MCF 10A (cell line): ENCODE measurements around the gene LARP1. TPM values are rescaled to one million over a fixed set of nuclear protein-coding genes. Genes with fewer than 3 reads are reported as not detected.

Experiments
- Bru-seq: library from RNA; stranded (reverse); fragments of 400-500 nt; gene quantifications from one replicate; lab custom pipeline; 2021; lab: Mats Ljungman, UMichigan
- BruChase-seq, 2 experiments: library from RNA; stranded (reverse); fragments of 400-500 nt; gene quantifications; one replicate each; lab custom pipeline; 2021; lab: Mats Ljungman, UMichigan
- BruUV-seq: library from RNA; stranded (reverse); fragments of 400-500 nt; replicated peaks from 2 replicates; lab custom pipeline; 2021; lab: Mats Ljungman, UMichigan
- CTCF ChIA-PET: fragments of 300-600 bp; sonication (Branson Sonifier 250); formaldehyde crosslinking; extraction: SDS; loops from one replicate; lab custom pipeline; 2021; ENCODE audit warnings: antibody characterized with exemption, inconsistent platforms; lab: Yijun Ruan, JAX
- POLR2A ChIA-PET: fragments of 300-600, 350-650 bp; sonication (Branson Sonifier 250); formaldehyde crosslinking; extraction: SDS; loops from one replicate; lab custom pipeline; 2020; ENCODE audit warnings: antibody characterized with exemption, inconsistent platforms; lab: Yijun Ruan, JAX
- DNase-seq: peaks from one replicate; pipeline ENCODE4 v3.0.0-alpha.2; 2018; ENCODE audit not compliant: unreplicated experiment
- H3K27ac Mint-ChIP-seq: one replicate; pipeline ENCODE4 v1.8.0; 2022; ENCODE audit warnings: mild to moderate bottlenecking, low read depth, mixed read lengths; ENCODE audit not compliant: unreplicated experiment
- H3K27me3 Mint-ChIP-seq: one replicate; pipeline ENCODE4 v1.8.0; 2022; ENCODE audit warnings: mixed read lengths; ENCODE audit not compliant: insufficient read depth, unreplicated experiment
- H3K36me3 Mint-ChIP-seq: one replicate; pipeline ENCODE4 v1.8.0; 2022; ENCODE audit warnings: mild to moderate bottlenecking, moderate library complexity, mixed read lengths; ENCODE audit not compliant: insufficient read depth, unreplicated experiment
- H3K4me1 Mint-ChIP-seq: one replicate; pipeline ENCODE4 v1.8.0; 2022; ENCODE audit warnings: mixed read lengths; ENCODE audit not compliant: insufficient read depth, unreplicated experiment
- H3K4me3 Mint-ChIP-seq: one replicate; pipeline ENCODE4 v1.8.0; 2022; ENCODE audit warnings: mild to moderate bottlenecking, moderate library complexity, mixed read lengths; ENCODE audit not compliant: unreplicated experiment
- H3K9me3 Mint-ChIP-seq: one replicate; pipeline ENCODE4 v1.8.0; 2022; ENCODE audit warnings: mixed read lengths; ENCODE audit not compliant: unreplicated experiment
- intact Hi-C: fragments of 100-400 bp; cut with micrococcal nuclease; formaldehyde crosslinking; loops from 2 replicates; pipeline ENCODE4 v1.14.1; 2022
- long read RNA-seq: library from polyadenylated mRNA; stranded (forward); transcript quantifications from one replicate; pipeline ENCODE4 v2.0.0, GENCODE V29; 2022
- total RNA-seq: library from RNA; stranded (reverse); gene quantifications from 2 replicates; pipeline ENCODE4 v1.2.3, GENCODE V29; 2022
- TF ChIP-seq, protein P1 (sequence below): fragments of 200-600 bp; IDR thresholded peaks from one replicate; pipeline ENCODE4 v1.8.0; 2022; ENCODE audit warnings: antibody characterized with exemption, mild to moderate bottlenecking; ENCODE audit not compliant: unreplicated experiment

Gene LARP1
- 321 and 340 TPM in 2 replicates for total RNA-seq
- percentile 90 among the genes with signal in this experiment for Bru-seq, nascent RNA
- BruChase-seq, experiment 1, labeled RNA remaining after a 6-hour chase, result percentile 96 among the genes with signal in this experiment
- percentile 92 among the genes with signal in this experiment for BruChase-seq, experiment 2, labeled RNA remaining after a 2-hour chase
- long read RNA-seq, partial matches to known transcripts, result 34 of 211 reads
- long read RNA-seq, other reads (novel, unspliced or antisense), result 177 of 211 reads

DNA sequence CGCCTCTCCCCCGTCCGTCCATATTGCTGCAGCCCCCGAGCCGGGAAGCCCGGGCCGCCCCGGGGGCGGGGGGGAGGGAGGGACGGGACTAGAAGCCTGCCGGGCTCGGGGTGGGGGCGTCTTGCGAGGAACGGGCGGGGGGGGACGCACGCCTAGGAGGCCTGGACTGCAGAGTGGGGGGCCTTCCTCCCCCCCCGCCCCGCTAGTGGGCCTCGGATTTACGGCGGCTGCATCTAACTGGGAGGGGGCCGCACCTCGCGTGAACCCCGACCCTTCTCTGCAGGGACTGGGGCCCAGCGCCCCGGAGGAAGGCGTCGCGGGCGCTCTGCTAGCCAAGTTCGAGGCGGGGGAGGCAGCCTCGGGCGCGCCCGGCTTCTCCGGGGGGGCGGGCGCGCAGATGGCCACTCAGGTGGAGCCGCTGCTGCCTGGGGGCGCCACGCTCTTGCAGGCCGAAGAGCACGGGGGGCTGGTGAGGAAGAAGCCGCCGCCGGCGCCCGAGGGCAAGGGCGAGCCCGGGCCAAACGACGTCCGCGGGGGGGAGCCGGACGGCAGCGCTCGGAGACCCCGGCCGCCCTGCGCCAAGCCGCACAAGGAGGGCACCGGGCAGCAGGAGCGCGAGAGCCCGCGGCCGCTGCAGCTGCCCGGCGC is at the start of gene LARP1:
TSS of gene LARP1 (plus strand) at position 17 of the 648 bp plus-strand sequence. CDS start at position 398, 381 bp downstream.
- no TSS peak for BruUV-seq
- Mint-ChIP-seq H3K27ac (peak within 1 kb of the TSS; percentile 98), H3K9me3 (no peaks in the 10 kb centered on the region), H3K4me1 (peaks cover 37% of the 10 kb centered on the region), H3K4me3 (peak within 1 kb of the TSS; percentile 82), H3K36me3 (peaks cover 12% of the 10 kb centered on the region), H3K27me3 (no peaks in the 10 kb centered on the region)
- TF ChIP-seq, protein P1, sequence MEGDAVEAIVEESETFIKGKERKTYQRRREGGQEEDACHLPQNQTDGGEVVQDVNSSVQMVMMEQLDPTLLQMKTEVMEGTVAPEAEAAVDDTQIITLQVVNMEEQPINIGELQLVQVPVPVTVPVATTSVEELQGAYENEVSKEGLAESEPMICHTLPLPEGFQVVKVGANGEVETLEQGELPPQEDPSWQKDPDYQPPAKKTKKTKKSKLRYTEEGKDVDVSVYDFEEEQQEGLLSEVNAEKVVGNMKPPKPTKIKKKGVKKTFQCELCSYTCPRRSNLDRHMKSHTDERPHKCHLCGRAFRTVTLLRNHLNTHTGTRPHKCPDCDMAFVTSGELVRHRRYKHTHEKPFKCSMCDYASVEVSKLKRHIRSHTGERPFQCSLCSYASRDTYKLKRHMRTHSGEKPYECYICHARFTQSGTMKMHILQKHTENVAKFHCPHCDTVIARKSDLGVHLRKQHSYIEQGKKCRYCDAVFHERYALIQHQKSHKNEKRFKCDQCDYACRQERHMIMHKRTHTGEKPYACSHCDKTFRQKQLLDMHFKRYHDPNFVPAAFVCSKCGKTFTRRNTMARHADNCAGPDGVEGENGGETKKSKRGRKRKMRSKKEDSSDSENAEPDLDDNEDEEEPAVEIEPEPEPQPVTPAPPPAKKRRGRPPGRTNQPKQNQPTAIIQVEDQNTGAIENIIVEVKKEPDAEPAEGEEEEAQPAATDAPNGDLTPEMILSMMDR, result no peak
- POLR2A ChIA-PET, result interaction anchor here (0.7 to 1.1 kb wide), 5 partner anchors 64 to 104 kb away, joined by 3 to 4 read pairs (median 3); no protein-coding TSS in a partner anchor
- intact Hi-C loops, result loop anchor here (1.0 to 2.0 kb wide), 3 partner anchors 73 to 105 kb away; partner anchors contain the start of gene CNOT8
- CTCF ChIA-PET, result no interaction called here
- peak; percentile 43 for DNase-seq

DNA sequence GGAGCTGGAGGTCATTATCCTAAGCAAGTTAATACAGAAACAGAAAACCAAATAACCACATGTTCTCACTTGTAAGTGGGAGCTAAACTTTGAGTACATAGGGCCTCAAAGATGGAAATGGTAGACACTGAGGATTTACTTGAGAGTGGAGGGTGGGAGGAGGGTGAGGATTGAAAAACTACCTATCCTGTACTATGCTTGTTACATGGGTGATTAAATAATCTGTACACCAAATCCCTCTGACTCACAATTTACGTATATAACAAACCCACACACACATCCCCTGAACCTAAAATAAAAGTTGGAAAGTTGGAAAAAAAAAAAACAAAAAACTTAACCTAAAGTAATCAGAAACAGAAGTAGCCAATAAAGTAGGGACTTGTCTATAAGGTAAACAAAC is 48.8 kb upstream of the LARP1 start:
- H3K9me3 Mint-ChIP-seq, result no peaks in the 10 kb centered on the region
- no peak overlapping the region for H3K4me3 Mint-ChIP-seq
- no peaks in the 10 kb centered on the region for H3K36me3 Mint-ChIP-seq
- intact Hi-C loops, result no loop called here
- no peak for DNase-seq
- H3K27ac Mint-ChIP-seq, result no peak overlapping the region
- ChIA-PET POLR2A (interaction anchor here (0.7 to 2.9 kb wide), 3 partner anchors 10 to 186 kb away, joined by 3 to 9 read pairs (median 3); no protein-coding TSS in a partner anchor), CTCF (interaction anchor here (0.6 to 1.6 kb wide), 4 partner anchors 13 to 236 kb away, joined by 3 to 6 read pairs (median 4); no protein-coding TSS in a partner anchor)
- H3K27me3 Mint-ChIP-seq, result no peaks in the 10 kb centered on the region
- peaks cover 18% of the 10 kb centered on the region for H3K4me1 Mint-ChIP-seq
- TF ChIP-seq, protein P1, result no peak
- BruUV-seq, result no TSS peak

DNA sequence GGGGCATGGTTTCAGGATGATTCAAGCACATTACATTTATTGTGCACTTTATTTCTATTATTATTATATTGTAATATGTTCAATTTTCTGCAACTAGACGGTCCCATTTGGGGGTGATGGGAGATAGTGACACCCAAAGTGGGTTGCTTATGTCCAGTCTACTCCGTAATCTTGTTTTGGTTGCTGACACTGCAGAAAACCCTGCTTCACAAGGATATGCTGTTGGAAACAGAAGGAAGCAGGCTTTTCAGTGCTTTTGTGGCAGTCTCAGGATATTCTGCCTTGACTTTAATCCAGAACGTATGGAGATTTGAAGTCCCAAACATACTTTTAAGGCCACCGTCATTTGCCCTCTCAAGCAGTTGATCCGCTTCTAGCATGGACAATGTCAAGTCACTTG is 47.5 kb upstream of the LARP1 start:
- TF ChIP-seq, protein P1, result no peak
- Mint-ChIP-seq H3K4me3 (no peak overlapping the region), H3K36me3 (no peaks in the 10 kb centered on the region), H3K4me1 (peaks cover 11% of the 10 kb centered on the region), H3K9me3 (no peaks in the 10 kb centered on the region), H3K27ac (no peak overlapping the region), H3K27me3 (no peaks in the 10 kb centered on the region)
- ChIA-PET POLR2A (interaction anchor here (0.6 kb wide), 1 partner anchor 24 kb away, joined by 3 read pairs; no protein-coding TSS in a partner anchor), CTCF (interaction anchor here (0.7 kb wide), 1 partner anchor 347 kb away, joined by 3 read pairs; no protein-coding TSS in a partner anchor)
- intact Hi-C loops, result no loop called here
- BruUV-seq, result no TSS peak
- DNase-seq, result no peak

DNA sequence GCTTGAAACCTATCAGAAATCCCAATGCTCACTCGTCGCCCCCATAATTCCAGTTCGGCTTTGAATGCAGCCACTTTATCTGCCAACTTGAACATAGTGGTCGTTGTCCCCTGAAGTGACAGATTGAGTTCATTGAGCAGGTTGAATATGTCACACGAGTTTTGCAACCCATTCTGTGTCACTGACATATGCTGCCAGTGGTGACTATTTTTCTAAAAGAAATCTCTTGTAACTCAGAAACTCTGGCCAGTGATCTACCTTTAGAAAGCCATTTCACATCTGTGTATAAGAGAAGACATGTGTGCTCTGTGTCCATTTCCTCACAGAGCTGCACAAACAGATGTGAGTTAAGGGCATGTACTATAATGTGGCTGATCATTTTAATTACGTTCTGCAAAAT is 47.0 kb upstream of the LARP1 start:
- intact Hi-C loops, result no loop called here
- no TSS peak for BruUV-seq
- POLR2A ChIA-PET, result interaction anchor here (0.6 to 1.1 kb wide), 5 partner anchors 24 to 60 kb away, joined by 3 to 4 read pairs (median 3); no protein-coding TSS in a partner anchor
- no peaks in the 10 kb centered on the region for H3K36me3 Mint-ChIP-seq
- CTCF ChIA-PET, result interaction anchor here (0.8 to 1.7 kb wide), 2 partner anchors 9 to 10 kb away, joined by 5 to 6 read pairs; no protein-coding TSS in a partner anchor
- DNase-seq, result no peak
- H3K4me3 Mint-ChIP-seq, result no peak overlapping the region
- no peaks in the 10 kb centered on the region for H3K9me3 Mint-ChIP-seq
- H3K27ac Mint-ChIP-seq, result no peak overlapping the region
- no peaks in the 10 kb centered on the region for H3K27me3 Mint-ChIP-seq
- peaks cover 14% of the 10 kb centered on the region for H3K4me1 Mint-ChIP-seq
- TF ChIP-seq, protein P1, result no peak
